GM13976 (cell line): ENCODE results near the gene CPXM1.
"Not testable (repeated sequence)": the region's sequence is repeated elsewhere in the genome, so short reads cannot be mapped to it uniquely, and the experiment has no call there.

Source experiments
- DNase-seq: peaks from one replicate; pipeline ENCODE4 v3.0.0; 2012; ENCODE audit warnings: low spot score
- CTCF ChIP-seq: IDR thresholded peaks from 2 replicates; pipeline ENCODE4 v1.5.1; 2012; ENCODE audit warnings: borderline replicate concordance, mild to moderate bottlenecking; ENCODE audit not compliant: insufficient read depth; ENCODE audit errors: extremely low read depth, missing control alignments, control extremely low read depth
- in situ Hi-C: fragments of 300-500 bp; cut with MboI; formaldehyde crosslinking; loops from one replicate; pipeline ENCODE4 v1.12.0; 2022; ENCODE audit warnings: low sequenced_read_pairs, mixed read lengths, inconsistent platforms; ENCODE audit not compliant: unreplicated experiment

Gene CPXM1

GRCh38 chr20:2836035-2836434 is 35.6 kb upstream of the CPXM1 start:
- DNase-seq: no peak
- in situ Hi-C loops: no loop called here
- no peak for TF ChIP-seq CTCF

GRCh38 chr20:2835331-2835796 is 34.9 kb upstream of the CPXM1 start:
- DNase-seq: no peak
- in situ Hi-C loops: no loop called here
- no peak for TF ChIP-seq CTCF

GRCh38 chr20:2834401-2835110 is 34.1 kb upstream of the CPXM1 start:
- TF ChIP-seq CTCF: no peak
- in situ Hi-C loops: no loop called here
- no peak for DNase-seq

- TF ChIP-seq CTCF: no peak
- in situ Hi-C loops: no loop called here
Observed at GRCh38 chr20:2833761-2834160, 33.3 kb upstream of the CPXM1 start.

GRCh38 chr20:2831206-2831605 is 30.8 kb upstream of the CPXM1 start:
- in situ Hi-C loops, DNase-seq: not testable (repeated sequence)

More at GRCh38 chr20:2833761-2834160, 33.3 kb upstream of the CPXM1 start:
- no peak for DNase-seq

GRCh38 chr20:2829376-2829775 is 28.9 kb upstream of the CPXM1 start:
- TF ChIP-seq CTCF: no peak
- DNase-seq: no peak
- in situ Hi-C loops: no loop called here

- no peak for TF ChIP-seq CTCF
- in situ Hi-C loops: no loop called here
- no peak for DNase-seq
Observed at GRCh38 chr20:2826655-2827054, 26.2 kb upstream of the CPXM1 start.
